Activated T-helper 2 cell treated with anti-CD3 and anti-CD28 coated beads, Interferon-gamma antibody, Interleukin-2, Interleukin-4, amounts not matched to agents 10 μg/mL and 5 μg/mL and 100 μg/mL, durations not matched to agents 14 hours and 24 hours and 36 hours (primary cell): ENCODE measurements around the gene ZNF747. TPM values are rescaled to one million over a fixed set of nuclear protein-coding genes. Genes with fewer than 3 reads are reported as not detected.

Experiments used
- DNase-seq: peaks from one replicate; pipeline ENCODE4 v3.0.0; 2021; ENCODE audit warnings: low spot score
- H3K27ac Mint-ChIP-seq: one replicate; pipeline ENCODE4 v1.8.0; 2021; ENCODE audit warnings: mixed read lengths
- H3K27me3 Mint-ChIP-seq: one replicate; pipeline ENCODE4 v1.8.0; 2021; ENCODE audit warnings: low read depth, mixed read lengths
- H3K36me3 Mint-ChIP-seq: one replicate; pipeline ENCODE4 v1.8.0; 2021; ENCODE audit warnings: low read depth, mixed read lengths
- H3K4me1 Mint-ChIP-seq: one replicate; pipeline ENCODE4 v1.8.0; 2021; ENCODE audit warnings: low read depth, mixed read lengths
- H3K4me3 Mint-ChIP-seq: one replicate; pipeline ENCODE4 v1.8.0; 2021; ENCODE audit warnings: low read depth, mild to moderate bottlenecking, moderate library complexity, mixed read lengths
- H3K9me3 Mint-ChIP-seq: one replicate; pipeline ENCODE4 v1.8.0; 2021; ENCODE audit warnings: mixed read lengths
- intact Hi-C: fragments of 100-400 bp; cut with micrococcal nuclease; formaldehyde crosslinking; loops from one replicate; pipeline ENCODE4 v1.15.1; 2023
- total RNA-seq: library from RNA; stranded (reverse); gene quantifications from 2 replicates; pipeline ENCODE4 v1.2.3, GENCODE V29; 2022

The ZNF747 gene
- total RNA-seq, 1 donor from 2014 or later = 11.8 TPM

DNA sequence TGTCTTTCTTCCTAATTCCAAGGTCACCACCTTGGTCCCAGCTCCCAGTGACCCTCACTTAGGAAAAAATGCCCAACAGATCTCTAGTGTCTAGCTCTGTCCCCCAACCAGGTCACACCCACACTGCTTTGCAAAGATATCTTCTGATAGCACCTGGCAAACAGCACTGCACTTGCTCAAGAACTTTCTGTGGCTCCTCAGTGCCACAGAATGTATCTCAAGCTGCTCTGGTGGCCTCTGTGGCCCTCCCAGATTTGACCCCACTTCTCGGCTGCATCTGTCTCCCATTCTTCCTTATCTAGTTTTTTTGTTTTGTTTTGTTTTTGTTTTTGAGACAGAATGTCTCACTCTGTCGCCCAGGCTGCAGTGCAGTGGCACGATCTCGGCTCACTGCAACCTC lies 31.9 kb upstream of the ZNF747 start:
- no peak for DNase-seq
- Mint-ChIP-seq H3K4me1 (peaks cover 26% of the 10 kb centered on the region), H3K9me3 (no peaks in the 10 kb centered on the region), H3K27me3 (no peaks in the 10 kb centered on the region), H3K36me3 (no peaks in the 10 kb centered on the region), H3K4me3 (no peak overlapping the region), H3K27ac (peak overlapping the region; percentile 14)
- intact Hi-C loops = loop anchor here (5.0 kb wide), 1 partner anchor 94 kb away; the partner anchor contains the start of gene ITGAL

DNA sequence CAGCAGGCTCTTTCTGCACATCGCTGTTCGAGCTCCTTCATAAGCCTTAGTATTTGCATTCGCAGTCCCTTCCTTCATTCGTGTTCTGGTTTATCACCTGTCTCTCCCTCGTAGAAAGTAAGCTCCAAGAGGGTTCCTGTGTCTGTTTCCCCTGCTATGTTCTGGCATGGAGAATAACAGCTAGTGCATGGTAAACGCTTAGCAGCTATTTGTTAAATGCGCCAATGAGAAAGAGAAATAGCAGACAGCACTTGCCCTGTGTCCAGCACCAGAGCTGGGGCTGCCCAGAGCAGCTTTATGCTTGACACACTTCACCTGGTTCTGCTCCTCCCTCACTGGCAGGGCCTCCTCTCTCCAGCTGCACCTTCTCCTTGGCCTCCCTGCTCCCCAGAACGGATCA lies 31.3 kb upstream of the ZNF747 start:
- H3K36me3 Mint-ChIP-seq = no peaks in the 10 kb centered on the region
- H3K27me3 Mint-ChIP-seq = peaks cover under 1% of the 10 kb centered on the region
- H3K4me3 Mint-ChIP-seq = no peak overlapping the region
- peak overlapping the region; percentile 14 for H3K27ac Mint-ChIP-seq
- DNase-seq = no peak
- intact Hi-C loops = loop anchor here (5.0 kb wide), 1 partner anchor 94 kb away; the partner anchor contains the start of gene ITGAL
- H3K9me3 Mint-ChIP-seq = no peaks in the 10 kb centered on the region
- H3K4me1 Mint-ChIP-seq = peaks cover 31% of the 10 kb centered on the region

DNA sequence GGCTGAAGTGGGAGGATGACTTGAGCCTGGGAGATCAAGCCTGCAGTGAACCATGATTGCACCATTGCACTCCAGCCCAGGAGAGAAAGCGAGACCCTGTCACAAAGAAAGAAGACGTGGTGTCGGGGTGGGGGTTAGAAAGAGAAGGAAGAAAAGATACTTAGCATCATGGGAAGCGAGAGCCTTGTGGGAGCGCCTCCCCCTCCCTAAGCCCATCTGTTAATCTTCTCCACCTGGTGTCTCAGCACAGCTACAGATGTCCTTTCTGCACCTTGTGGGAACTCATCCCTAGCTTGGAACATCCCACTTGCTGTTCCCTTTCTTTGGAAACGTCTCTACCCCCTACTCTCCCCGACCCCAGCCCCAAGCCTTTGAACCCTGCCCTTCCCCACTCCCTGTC lies 30.9 kb upstream of the ZNF747 start:
- Mint-ChIP-seq H3K9me3 (no peaks in the 10 kb centered on the region), H3K4me1 (peaks cover 30% of the 10 kb centered on the region), H3K36me3 (no peaks in the 10 kb centered on the region), H3K4me3 (no peak overlapping the region), H3K27me3 (peaks cover 1% of the 10 kb centered on the region), H3K27ac (no peak overlapping the region)
- intact Hi-C loops = loop anchor here (5.0 kb wide), 1 partner anchor 93 kb away; the partner anchor contains the start of gene ITGAL
- DNase-seq = no peak

DNA sequence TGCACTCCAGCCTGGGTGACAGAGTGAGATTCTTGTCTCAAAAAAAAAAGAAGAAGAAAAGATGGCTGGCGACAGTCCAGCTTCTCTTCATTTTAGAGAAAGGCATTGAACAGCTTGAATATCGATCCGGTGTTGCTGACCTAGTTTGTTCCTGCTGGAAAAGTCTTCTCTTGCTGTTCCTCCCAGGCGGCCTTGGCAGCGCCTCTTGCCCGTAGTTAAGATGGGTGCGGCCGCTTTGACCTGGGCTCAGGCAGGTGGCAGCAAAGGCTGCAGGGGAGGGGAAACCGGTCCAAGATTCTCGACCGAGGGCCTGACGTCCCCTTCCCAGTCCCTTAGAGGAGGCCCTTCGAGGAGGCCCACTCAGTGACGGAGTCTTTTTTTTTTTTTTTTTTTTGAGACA lies 27.4 kb upstream of the ZNF747 start:
- Mint-ChIP-seq H3K9me3 (no peaks in the 10 kb centered on the region), H3K36me3 (no peaks in the 10 kb centered on the region), H3K4me1 (peaks cover 26% of the 10 kb centered on the region), H3K4me3 (peak overlapping the region; percentile 78), H3K27me3 (peaks cover 1% of the 10 kb centered on the region), H3K27ac (peak overlapping the region; percentile 82)
- intact Hi-C loops = no loop called here
- DNase-seq = no peak

DNA sequence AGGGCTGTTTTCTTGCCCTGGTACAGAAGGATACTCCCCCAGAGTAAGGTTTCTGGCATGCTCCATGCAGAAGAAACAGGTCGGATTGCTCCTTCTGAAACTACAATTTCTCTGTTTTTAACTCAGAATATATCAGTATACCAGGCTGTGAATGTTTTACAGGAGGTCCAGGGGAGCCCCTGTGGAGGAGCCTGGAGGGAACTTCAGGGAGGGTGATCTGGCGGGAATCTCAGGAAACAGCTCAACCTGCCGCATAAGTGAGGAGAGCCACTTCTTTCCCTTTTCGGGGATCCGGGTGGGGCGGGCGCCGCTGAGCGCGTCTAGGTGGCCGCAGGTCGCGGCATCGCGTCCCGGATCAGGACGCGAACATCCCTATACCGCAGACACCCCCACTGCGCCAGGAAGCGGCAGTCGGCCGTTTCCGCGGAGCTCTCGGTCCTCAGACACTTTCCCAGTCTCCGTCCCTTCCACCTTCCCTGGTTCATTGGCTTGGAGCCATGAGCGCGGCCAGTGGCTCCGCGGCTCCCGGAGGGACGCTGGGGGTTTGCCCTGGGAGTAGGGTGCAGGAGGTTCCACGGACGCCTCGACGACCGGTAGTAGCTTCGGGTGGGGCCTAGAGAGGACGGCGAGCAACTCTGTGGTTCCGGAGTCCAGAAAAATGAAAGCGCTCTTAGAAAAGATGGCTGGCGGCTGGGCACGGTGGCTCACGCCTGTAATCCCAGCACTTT lies 26.6 kb upstream of the ZNF747 start:
- intact Hi-C loops = no loop called here

DNA sequence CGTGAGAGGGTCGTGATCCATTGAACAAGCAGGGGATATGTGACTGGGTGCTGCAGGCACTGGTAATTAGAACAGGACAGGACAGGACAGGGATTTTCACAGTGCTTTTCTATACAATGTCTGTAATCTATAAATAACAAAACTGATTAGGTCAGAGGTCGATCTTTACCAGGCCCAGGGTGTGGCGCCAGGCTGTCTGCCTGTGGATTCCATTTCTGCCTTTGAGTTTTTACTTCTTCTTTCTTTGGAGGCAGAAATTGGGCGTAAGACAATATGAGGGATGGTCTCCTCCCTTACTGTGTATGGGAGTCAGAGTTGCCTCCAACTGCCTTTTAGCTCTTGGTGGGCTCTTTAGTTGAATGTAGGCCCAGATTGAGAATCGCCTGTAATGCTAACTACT lies 25.0 kb upstream of the ZNF747 start:
- intact Hi-C loops = loop anchor here (2.0 kb wide), 1 partner anchor 13 kb away; no protein-coding TSS in a partner anchor
- Mint-ChIP-seq H3K9me3 (no peaks in the 10 kb centered on the region), H3K36me3 (peaks cover 10% of the 10 kb centered on the region), H3K27ac (peak overlapping the region; percentile 51), H3K27me3 (peaks cover 1% of the 10 kb centered on the region), H3K4me3 (peak overlapping the region; percentile 3), H3K4me1 (peaks cover 24% of the 10 kb centered on the region)
- DNase-seq = no peak

More for the DNA sequence above, 26.6 kb upstream of the ZNF747 start:
- Mint-ChIP-seq H3K27ac (peak overlapping the region; percentile 82), H3K36me3 (peaks cover 2% of the 10 kb centered on the region), H3K4me1 (peaks cover 22% of the 10 kb centered on the region), H3K4me3 (peak overlapping the region; percentile 78), H3K9me3 (no peaks in the 10 kb centered on the region), H3K27me3 (peaks cover 1% of the 10 kb centered on the region)
- DNase-seq = no peak

DNA sequence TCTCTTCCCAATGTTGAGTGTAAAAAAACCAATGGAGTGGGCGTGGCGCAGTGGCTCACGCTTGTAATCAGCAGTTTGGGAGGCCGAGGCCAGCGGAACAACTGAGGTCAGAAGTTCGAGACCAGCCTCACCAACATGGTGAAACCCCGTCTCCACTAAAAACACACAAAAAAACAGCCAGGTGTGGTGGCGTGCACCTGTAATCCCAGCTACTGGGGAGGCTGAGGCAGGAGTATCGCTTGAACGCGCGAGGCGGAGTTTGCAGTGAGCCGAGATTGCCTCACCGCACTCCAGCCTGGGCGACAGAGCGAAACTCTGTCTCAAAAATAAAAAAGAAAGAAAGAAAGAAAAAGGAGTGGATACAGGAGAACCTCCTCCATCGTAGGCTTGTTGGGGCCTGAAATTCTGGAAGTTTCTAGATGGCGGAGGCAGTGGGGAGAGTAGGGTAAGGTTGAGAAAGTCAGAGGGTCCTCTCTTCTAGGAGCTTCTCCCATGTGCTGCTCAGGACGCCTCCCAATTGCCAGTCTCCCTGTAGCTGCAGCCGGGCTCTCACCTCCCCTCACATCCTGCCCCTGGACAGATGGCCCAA lies 24.2 kb upstream of the ZNF747 start:
- Mint-ChIP-seq H3K4me3 (peak overlapping the region; percentile 83), H3K36me3 (peaks cover 17% of the 10 kb centered on the region), H3K27me3 (peaks cover 1% of the 10 kb centered on the region), H3K4me1 (peaks cover 28% of the 10 kb centered on the region), H3K9me3 (no peaks in the 10 kb centered on the region), H3K27ac (peak overlapping the region; percentile 95)
- DNase-seq = no peak
- intact Hi-C loops = loop anchor here (1.0 to 2.0 kb wide), 4 partner anchors 8 to 224 kb away; no protein-coding TSS in a partner anchor

DNA sequence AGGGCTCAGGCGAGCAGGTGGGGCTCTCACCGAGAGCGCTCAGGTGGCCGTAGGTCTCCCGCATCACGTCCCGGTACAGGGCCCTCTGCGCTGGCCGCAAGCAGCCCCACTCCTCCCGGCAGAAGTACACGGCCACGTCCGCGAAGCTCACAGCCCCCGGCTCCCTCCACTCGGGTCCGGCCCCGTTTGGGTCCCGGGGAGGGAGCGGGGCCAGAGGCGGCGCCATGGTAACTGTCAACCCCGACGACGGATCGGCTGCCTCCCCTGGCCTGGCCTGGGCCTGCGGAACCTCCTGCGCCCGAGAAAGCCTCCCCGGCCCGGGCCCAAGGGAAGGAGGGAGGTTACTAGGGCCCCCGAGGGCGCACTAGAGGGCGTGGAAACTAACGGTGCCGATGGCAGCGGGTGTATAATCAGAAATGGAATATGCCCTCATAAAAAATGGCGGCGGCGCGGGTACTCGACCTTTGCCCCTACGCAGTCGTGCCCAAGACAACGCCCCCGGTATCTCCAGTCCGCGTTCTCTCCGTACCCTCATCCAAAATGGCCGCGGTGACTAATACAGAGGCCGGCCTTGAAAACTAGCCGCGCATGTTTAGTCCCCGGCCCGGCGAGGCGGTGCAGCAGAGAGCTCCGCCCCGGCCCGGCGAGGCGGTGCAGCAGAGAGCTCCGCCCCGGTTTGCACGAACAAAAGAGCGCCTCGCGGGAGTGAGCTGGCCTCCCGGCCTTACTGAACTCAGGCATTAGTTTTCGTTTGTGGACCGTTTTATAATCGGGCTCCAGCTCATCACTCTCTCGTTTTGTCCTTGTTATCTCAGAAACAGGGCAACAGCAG lies 23.5 kb upstream of the ZNF747 start, which contains the start of gene ZNF764:
Gene ZNF764 (minus strand): TSS at position 418 of the 832 bp plus-strand sequence. CDS start 192 bp downstream, at position 226.
- Mint-ChIP-seq H3K27me3 (peaks cover 1% of the 10 kb centered on the region), H3K4me3 (peak within 1 kb of the TSS; percentile 83), H3K36me3 (peaks cover 24% of the 10 kb centered on the region), H3K9me3 (no peaks in the 10 kb centered on the region), H3K27ac (peak within 1 kb of the TSS; percentile 95), H3K4me1 (peaks cover 35% of the 10 kb centered on the region)
- intact Hi-C loops = loop anchor here (1.0 to 2.0 kb wide), 4 partner anchors 9 to 223 kb away; no protein-coding TSS in a partner anchor
- peak; percentile 97 for DNase-seq

DNA sequence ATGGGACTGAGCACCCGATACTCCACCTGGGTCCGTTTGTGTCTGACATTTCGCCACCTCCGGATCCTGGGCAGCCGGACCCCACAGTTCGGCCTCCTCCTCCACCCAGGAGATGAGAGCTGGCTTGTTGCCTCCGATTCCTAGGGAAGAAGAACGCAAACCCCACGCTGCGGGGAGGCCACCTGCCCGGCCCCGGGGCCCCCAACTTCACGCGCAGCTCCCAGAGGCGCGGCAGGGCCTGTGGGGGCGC lies 23.0 kb upstream of the ZNF747 start:
- Mint-ChIP-seq H3K9me3 (no peaks in the 10 kb centered on the region), H3K27me3 (peaks cover 1% of the 10 kb centered on the region), H3K4me3 (peak overlapping the region; percentile 83), H3K4me1 (peaks cover 40% of the 10 kb centered on the region), H3K36me3 (peaks cover 30% of the 10 kb centered on the region), H3K27ac (peak overlapping the region; percentile 95)
- DNase-seq = no peak
- intact Hi-C loops = no loop called here

DNA sequence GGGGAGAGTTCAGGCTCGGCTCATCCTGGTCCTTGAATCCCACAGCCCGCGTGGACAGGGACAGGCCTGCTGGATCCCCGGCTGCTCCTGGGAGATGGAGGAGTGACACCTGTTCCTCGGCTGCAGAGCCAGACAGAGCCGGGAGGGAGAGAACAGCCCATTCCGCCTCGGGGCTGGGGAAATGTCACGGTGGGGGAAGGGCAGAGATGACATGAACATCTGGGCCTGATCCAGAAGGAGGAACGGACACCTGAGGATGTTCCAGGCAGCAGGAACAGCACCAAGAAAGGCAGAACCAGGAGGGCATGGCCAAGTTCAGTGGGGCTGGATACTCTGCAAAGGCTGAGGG lies 21.4 kb upstream of the ZNF747 start:
- Mint-ChIP-seq H3K4me3 (peak overlapping the region; percentile 83), H3K27me3 (peaks cover 1% of the 10 kb centered on the region), H3K9me3 (no peaks in the 10 kb centered on the region), H3K27ac (peak overlapping the region; percentile 42), H3K4me1 (peaks cover 50% of the 10 kb centered on the region), H3K36me3 (peaks cover 36% of the 10 kb centered on the region)
- intact Hi-C loops = no loop called here
- DNase-seq = no peak

DNA sequence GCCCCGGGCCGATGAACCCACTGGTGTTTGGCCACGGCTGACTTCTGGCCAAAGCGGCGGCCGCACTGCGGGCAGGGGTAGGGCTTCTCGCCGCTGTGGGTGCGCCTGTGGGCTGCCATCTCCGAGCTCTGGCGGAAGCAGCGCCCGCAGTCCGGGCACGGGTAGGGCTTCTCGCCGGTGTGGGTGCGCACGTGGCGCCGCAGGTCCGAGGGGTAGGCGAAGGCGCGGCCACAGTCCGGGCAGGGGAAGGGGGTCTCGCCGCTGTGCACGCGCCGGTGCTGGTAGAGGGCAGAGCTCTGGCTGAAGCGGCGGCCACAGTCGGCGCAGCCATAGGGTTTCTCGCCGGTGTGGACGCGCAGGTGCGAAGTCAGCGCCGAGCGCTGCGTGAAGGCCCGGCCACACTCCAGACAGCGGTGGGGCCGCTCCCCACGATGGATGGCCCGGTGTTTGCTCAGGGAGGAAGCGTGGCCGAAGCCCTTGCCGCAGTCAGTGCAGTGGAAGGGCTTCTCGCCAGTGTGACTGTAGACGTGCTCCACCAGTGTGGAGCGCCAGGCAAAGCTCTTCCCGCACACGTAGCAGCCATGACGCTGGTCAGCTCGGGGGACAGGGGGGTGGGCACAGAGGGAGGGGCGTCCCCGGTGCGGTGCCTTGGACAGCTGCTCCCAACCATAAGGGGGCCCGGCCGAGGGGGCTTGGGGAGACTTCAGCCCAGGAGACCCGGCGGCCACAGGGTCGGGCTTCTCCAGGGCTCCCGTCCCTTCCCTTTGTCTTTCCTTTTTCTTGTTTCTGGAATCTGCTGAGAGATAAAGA lies 20.9 kb upstream of the ZNF747 start:
- no peak for DNase-seq
- Mint-ChIP-seq H3K27ac (no peak overlapping the region), H3K4me3 (peak overlapping the region; percentile 83), H3K36me3 (peaks cover 36% of the 10 kb centered on the region), H3K9me3 (no peaks in the 10 kb centered on the region), H3K4me1 (peaks cover 48% of the 10 kb centered on the region), H3K27me3 (no peaks in the 10 kb centered on the region)
- intact Hi-C loops = no loop called here
